ENCODE data around the gene BCAS1. TPM values are rescaled to one million over a fixed set of nuclear protein-coding genes. Genes with fewer than 3 reads are reported as not detected.

BCAS1 gene
- total RNA-seq, 3 donors from 2014 or later, result 39.4 to 191 (median 101) TPM

- H3K4me3 ChIP-seq, result no peak overlapping the region
- H3K4me1 ChIP-seq (ENCODE audit: low read depth), result no peaks in the 10 kb centered on the region
- TF ChIP-seq CTCF (IDR thresholded peaks at IDR 0.05), result no peak
- no peak for ATAC-seq
- intact Hi-C loops (cut with DNase I, micrococcal nuclease), result no loop called here
- no peaks in the 10 kb centered on the region for H3K36me3 ChIP-seq (ENCODE audit: low read depth)
- DNase-seq, result no peak
- H3K9me3 ChIP-seq, result peaks cover 9% of the 10 kb centered on the region
Measured at GRCh38 chr20:53999077-53999476, 71.3 kb downstream of the BCAS1 start.

GRCh38 chr20:53996584-53997486, 73.6 kb downstream of the BCAS1 start:
- H3K4me3 ChIP-seq, result no peak overlapping the region

GRCh38 chr20:53995949-53996348, 74.4 kb downstream of the BCAS1 start:
- no peak for DNase-seq
- ATAC-seq, result no peak
- TF ChIP-seq CTCF (IDR thresholded peaks at IDR 0.05), result no peak

More at GRCh38 chr20:53996584-53997486, 73.6 kb downstream of the BCAS1 start:
- Histone ChIP-seq H3K4me1 (ENCODE audit: low read depth) (no peaks in the 10 kb centered on the region), H3K36me3 (ENCODE audit: low read depth) (no peaks in the 10 kb centered on the region), H3K9me3 (peaks cover 4% of the 10 kb centered on the region)
- DNase-seq (no peak), ATAC-seq (no peak)
- intact Hi-C loops (cut with DNase I, micrococcal nuclease), result no loop called here
- TF ChIP-seq CTCF (IDR thresholded peaks at IDR 0.05), result no peak

GRCh38 chr20:53994088-53994487, 76.3 kb downstream of the BCAS1 start:
- intact Hi-C loops (cut with DNase I, micrococcal nuclease), result no loop called here
- Histone ChIP-seq H3K4me3 (no peak overlapping the region), H3K9me3 (no peaks in the 10 kb centered on the region), H3K36me3 (ENCODE audit: low read depth) (no peaks in the 10 kb centered on the region), H3K4me1 (ENCODE audit: low read depth) (no peaks in the 10 kb centered on the region)
- no peak for ATAC-seq
- no peak for TF ChIP-seq CTCF (IDR thresholded peaks at IDR 0.05)
- no peak for DNase-seq

More at GRCh38 chr20:53995949-53996348, 74.4 kb downstream of the BCAS1 start:
- peaks cover 3% of the 10 kb centered on the region for H3K9me3 ChIP-seq
- H3K4me1 ChIP-seq (ENCODE audit: low read depth), result no peaks in the 10 kb centered on the region
- no peak overlapping the region for H3K4me3 ChIP-seq
- intact Hi-C loops (cut with DNase I, micrococcal nuclease), result no loop called here
- no peaks in the 10 kb centered on the region for H3K36me3 ChIP-seq (ENCODE audit: low read depth)

- no peaks in the 10 kb centered on the region for H3K4me1 ChIP-seq (ENCODE audit: low read depth)
- ATAC-seq (no peak), DNase-seq (no peak)
- no peaks in the 10 kb centered on the region for H3K9me3 ChIP-seq
- no peaks in the 10 kb centered on the region for H3K36me3 ChIP-seq (ENCODE audit: low read depth)
- no peak for TF ChIP-seq CTCF (IDR thresholded peaks at IDR 0.05)
- intact Hi-C loops (cut with DNase I, micrococcal nuclease), result no loop called here
- no peak overlapping the region for H3K4me3 ChIP-seq
Measured at GRCh38 chr20:53993310-53993709, 77.1 kb downstream of the BCAS1 start.
